HepG2 (cell line): ENCODE measurements around the gene GNG2. TPM values are rescaled to one million over a fixed set of nuclear protein-coding genes. Genes with fewer than 3 reads are reported as not detected.

Source experiments
- ATAC-seq: fragments of 200-7000 bp; cut with Tn5 transposase; 3 replicates; pipeline ENCODE4 v1.9.1; 2020; ENCODE audit warnings: mild to moderate bottlenecking, moderate library complexity
- BruUV-seq: library from RNA; stranded (reverse); fragments of 400-500 nt; replicated peaks from 2 replicates; lab custom pipeline; 2021; lab: Mats Ljungman, UMichigan
- CTCF ChIA-PET: fragments of 300-600 bp; formaldehyde crosslinking; extraction: SDS; loops from one replicate; lab custom pipeline; 2021; ENCODE audit warnings: low total read pairs, inconsistent platforms, low intra/inter-chr PET ratio; lab: Yijun Ruan, JAX
- POLR2A ChIA-PET: fragments of 350-600 bp; sonication (Branson Sonifier 250); formaldehyde crosslinking; loops from one replicate; lab custom pipeline; 2020; ENCODE audit warnings: antibody characterized with exemption, inconsistent platforms; lab: Yijun Ruan, JAX
- DNase-seq: peaks from one replicate; pipeline ENCODE4 v3.0.0-alpha.2; 2015; ENCODE audit warnings: low spot score
- FAIRE-seq: peaks from 3 replicates; lab custom pipeline; 2011; peaks lifted over from hg19 to GRCh38; lab: Jason Lieb, UNC
- H2AFZ ChIP-seq: one replicate; pipeline ENCODE4 v1.6.1; 2011; ENCODE audit warnings: low read length, inconsistent platforms
- H3K27ac ChIP-seq: fragments of 300-600 bp; 3 replicates; pipeline ENCODE4 v1.8.0; 2011; ENCODE audit warnings: mixed run types, mild to moderate bottlenecking, mixed read lengths, low read length, inconsistent platforms; ENCODE audit not compliant: insufficient read depth; ENCODE audit errors: extremely low read length
- H3K27me3 ChIP-seq, 2 experiments: fragments of 200-600 bp in 1 of 2; 2 replicates in 1 of 2; 3 replicates in 1 of 2; pipeline versions ENCODE4 v1.6.0 to v1.8.0; 2011; ENCODE audit warnings: low read length in 2 of 2, mild to moderate bottlenecking in 2 of 2, moderate library complexity in 2 of 2, inconsistent platforms in 1 of 2; ENCODE audit not compliant: insufficient read depth in 2 of 2, control insufficient read depth in 1 of 2
- H3K36me3 ChIP-seq, 2 experiments: fragments of 200-600 bp in 1 of 2; replicated peaks in 1 of 2; 2 replicates in 1 of 2; 3 replicates in 1 of 2; pipeline versions ENCODE4 v1.5.1 to v1.8.0; 2011; ENCODE audit warnings: low read length in 2 of 2, inconsistent platforms in 1 of 2; ENCODE audit not compliant: insufficient read depth in 2 of 2, control insufficient read depth in 1 of 2
- H3K4me1 ChIP-seq: 2 replicates; pipeline ENCODE4 v1.5.1; 2012; ENCODE audit warnings: low read length, inconsistent platforms; ENCODE audit not compliant: insufficient read depth
- H3K4me2 ChIP-seq: 2 replicates; pipeline ENCODE4 v1.6.0; 2011; ENCODE audit warnings: low read depth, low read length, inconsistent platforms
- H3K4me3 ChIP-seq, 3 experiments: fragments of 200-600 bp in 1 of 3; sonication (generic), shearing (Covaris generic) in 1 of 3; replicated peaks in 1 of 3; 2 replicates each; pipeline ENCODE4 v1.5.1; 2011 to 2016; ENCODE audit warnings: low read length in 3 of 3, inconsistent platforms in 2 of 3, low read depth in 2 of 3, mild to moderate bottlenecking in 2 of 3, control low read depth in 1 of 3, mixed read lengths in 1 of 3; ENCODE audit not compliant: insufficient read depth in 1 of 3
- H3K79me2 ChIP-seq: one replicate; pipeline ENCODE4 v1.6.1; 2011; ENCODE audit warnings: low read length, inconsistent platforms; ENCODE audit not compliant: insufficient read depth
- H3K9ac ChIP-seq: 2 replicates; pipeline ENCODE4 v1.6.0; 2011; ENCODE audit warnings: mild to moderate bottlenecking, low read depth, low read length, inconsistent platforms; ENCODE audit not compliant: insufficient read depth
- H3K9me3 ChIP-seq: 2 replicates; pipeline ENCODE4 v1.5.1; 2012; ENCODE audit warnings: mild to moderate bottlenecking, low read length
- H4K20me1 ChIP-seq: 2 replicates; pipeline ENCODE4 v1.6.0; 2011; ENCODE audit warnings: inconsistent platforms, mild to moderate bottlenecking, low read length, moderate library complexity; ENCODE audit not compliant: insufficient read depth
- GLI4 ChIP-seq: sonication (generic); formaldehyde crosslinking; IDR thresholded peaks from 2 replicates; pipeline ENCODE4 v1.5.1; 2020; ENCODE audit warnings: missing genetic modification reagents, mild to moderate bottlenecking, moderate library complexity, borderline replicate concordance
- WGBS: methylation state at CpG from one replicate; pipeline ENCODE4 v1.1.6; 2017; ENCODE audit warnings: low lambda C conversion rate; 5-methylcytosine and 5-hydroxymethylcytosine counted together
- in situ Hi-C: cut with HindIII; loops from 2 replicates; pipeline ENCODE4 v1.10.0; 2017; ENCODE audit warnings: low pct_unique_long_range_greater_than_20kb; ENCODE audit not compliant: extremely low pct_ligation_motif_present
- intact Hi-C: fragments of 100-400 bp; cut with micrococcal nuclease; formaldehyde crosslinking; loops from one replicate; pipeline ENCODE4 v1.10.0; 2022; ENCODE audit not compliant: unreplicated experiment
- polyA plus RNA-seq, 8 experiments: library from polyadenylated mRNA; depleted of rRNA in 3 of 8; stranded (reverse) in 7 of 8; unstranded in 1 of 8; fragments of >200 nt; fragmentation: Illumina TruSeq in 4 of 8; extraction: Trizol in 4 of 8; gene quantifications; 2 replicates each; pipeline versions ENCODE4 v1.2.1 to v1.2.3, GENCODE V29; 2011 to 2016; ENCODE audit warnings: low read depth in 4 of 8, missing spikeins in 1 of 8, mixed read lengths in 1 of 8; ENCODE audit not compliant: insufficient read depth in 1 of 8
- total RNA-seq, 5 experiments: library from RNA; depleted of rRNA; stranded (reverse); fragments of >200 nt; fragmentation: Illumina TruSeq; extraction: Trizol; gene quantifications; 2 replicates each; pipeline ENCODE4 v1.2.3, GENCODE V29; 2016; ENCODE audit warnings: low read depth in 1 of 5

Gene GNG2
- total and polyA plus RNA-seq, 2 of the 13 experiments (the other 11 are each of a cell fraction or from before 2014, with no cell fraction given): not detected

GRCh38 chr14:52018970-52019369 lies 158.6 kb downstream of the GNG2 start:
- FAIRE-seq: no peak
- Histone ChIP-seq H2AFZ (no peak overlapping the region), H3K36me3 (no peaks in the 10 kb centered on the region), H4K20me1 (no peaks in the 10 kb centered on the region), H3K4me2 (no peak overlapping the region), H3K79me2 (no peaks in the 10 kb centered on the region), H3K27me3 (peaks cover 0 to 6% of the 10 kb centered on the region in 2 experiments; a peak in 1 of 5 replicates), H3K4me3 (no peak overlapping the region), H3K4me1 (no peaks in the 10 kb centered on the region), H3K27ac (no peak overlapping the region), H3K9ac (no peak overlapping the region), H3K9me3 (no peaks in the 10 kb centered on the region)
- DNase-seq: no peak
- in situ Hi-C loops (no loop called here), intact Hi-C loops (no loop called here)
- CTCF ChIA-PET: no interaction called here
- WGBS: 6% methylated on average over 4 of the region's 8 CpGs
- BruUV-seq: no TSS peak
- ATAC-seq: no peak
- POLR2A ChIA-PET: no interaction called here
- no peak for TF ChIP-seq GLI4 (CRISPR knock-in tag)

Other genes with a start within 250 kb of the GNG2 start
- 5.4 and 6.8 TPM in 2 replicates for gene FRMD6, start 208.7 kb upstream of the GNG2 start, total RNA-seq (2016; rRNA removed; fragmentation: Illumina TruSeq; extraction: Trizol)
- gene FRMD6, start 208.7 kb upstream of the GNG2 start, polyA plus RNA-seq (2011; rRNA removed): 2.4 and 2.8 TPM in 2 replicates
- 258 and 374 TPM in 2 replicates for gene RTRAF, start 128.9 kb downstream of the GNG2 start, total RNA-seq (2016; rRNA removed; fragmentation: Illumina TruSeq; extraction: Trizol)
- gene RTRAF, start 128.9 kb downstream of the GNG2 start, polyA plus RNA-seq (2011; rRNA removed): 118 and 137 TPM in 2 replicates
- not detected in 2 replicates for gene NID2, start 208.4 kb downstream of the GNG2 start, total RNA-seq (2016; rRNA removed; fragmentation: Illumina TruSeq; extraction: Trizol)
- gene NID2, start 208.4 kb downstream of the GNG2 start, polyA plus RNA-seq (2011; rRNA removed): 0.11 TPM in 1 of 2 replicates, not detected in the other